ENCODE measurements around the gene PDE8B. TPM values are rescaled to one million over a fixed set of nuclear protein-coding genes. Genes with fewer than 3 reads are reported as not detected.

The PDE8B gene
- total RNA-seq, 1 donor from 2014 or later = 0.33 TPM

DNA sequence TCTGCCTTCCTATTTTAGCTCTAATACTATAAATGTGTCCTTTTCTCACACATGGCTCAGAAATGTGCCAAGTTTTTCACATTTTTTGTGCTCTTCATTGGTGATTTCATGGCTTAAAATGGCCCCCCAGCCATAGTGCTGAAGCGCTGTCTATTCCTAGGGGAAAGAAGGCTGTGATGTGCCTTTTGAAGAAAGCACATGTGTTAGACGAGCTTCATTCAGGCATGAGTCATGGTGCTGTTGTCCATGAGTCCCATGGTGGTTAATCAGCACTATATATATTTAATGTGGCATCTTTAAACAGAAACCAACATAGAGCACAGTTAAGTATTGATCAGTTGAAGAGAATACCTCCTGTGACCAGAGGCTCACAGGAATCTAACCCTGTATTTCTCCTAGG lies 55.8 kb downstream of the PDE8B start:
- no peaks in the 10 kb centered on the region for H3K36me3 ChIP-seq (ENCODE audit: control insufficient read depth, insufficient read depth, low read length)
- no peak for TF ChIP-seq CTCF (IDR thresholded peaks at IDR 0.05; ENCODE audit: insufficient read depth, low read length, poor library complexity, severe bottlenecking)
- no peak overlapping the region for H3K4me3 ChIP-seq (ENCODE audit: low read depth, low read length)
- no peak for DNase-seq (ENCODE audit: low read depth)
- no peaks in the 10 kb centered on the region for H3K27me3 ChIP-seq (ENCODE audit: control insufficient read depth, insufficient read depth, low read length)

GRCh38 chr5:77267496-77267895 lies 57.0 kb downstream of the PDE8B start:
- H3K27me3 ChIP-seq (ENCODE audit: control insufficient read depth, insufficient read depth, low read length) = no peaks in the 10 kb centered on the region
- no peak for DNase-seq (ENCODE audit: low read depth)
- no peak for TF ChIP-seq CTCF (IDR thresholded peaks at IDR 0.05; ENCODE audit: insufficient read depth, low read length, poor library complexity, severe bottlenecking)
- H3K4me3 ChIP-seq (ENCODE audit: low read depth, low read length) = no peak overlapping the region
- no peaks in the 10 kb centered on the region for H3K36me3 ChIP-seq (ENCODE audit: control insufficient read depth, insufficient read depth, low read length)

DNA sequence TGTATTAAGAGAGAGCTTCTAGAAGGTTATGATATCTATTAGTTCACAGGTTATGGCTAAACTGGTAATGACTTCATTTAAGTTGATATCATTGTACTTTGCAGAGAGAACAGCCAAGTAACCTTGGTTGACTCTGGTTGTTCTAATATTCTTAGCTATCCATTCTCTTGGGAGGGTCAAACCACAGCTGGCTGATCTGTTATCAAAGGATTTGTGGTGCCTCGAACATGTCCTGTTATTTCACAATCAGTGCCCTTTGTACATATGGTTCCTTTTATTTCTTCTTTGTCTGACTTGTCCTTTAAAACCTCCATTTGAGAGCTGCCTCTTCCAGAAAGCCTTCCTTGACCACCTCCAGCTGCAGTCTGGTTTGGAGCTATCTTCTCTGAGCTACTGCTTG lies 61.7 kb downstream of the PDE8B start:
- Histone ChIP-seq H3K36me3 (ENCODE audit: control insufficient read depth, insufficient read depth, low read length) (no peaks in the 10 kb centered on the region), H3K27me3 (ENCODE audit: control insufficient read depth, insufficient read depth, low read length) (no peaks in the 10 kb centered on the region), H3K4me3 (ENCODE audit: low read depth, low read length) (no peak overlapping the region)
- DNase-seq (ENCODE audit: low read depth) = no peak
- TF ChIP-seq CTCF (IDR thresholded peaks at IDR 0.05; ENCODE audit: insufficient read depth, low read length, poor library complexity, severe bottlenecking) = no peak

GRCh38 chr5:77277759-77278158 lies 67.3 kb downstream of the PDE8B start:
- H3K36me3 ChIP-seq (ENCODE audit: control insufficient read depth, insufficient read depth, low read length) = no peaks in the 10 kb centered on the region
- no peak for TF ChIP-seq CTCF (IDR thresholded peaks at IDR 0.05; ENCODE audit: insufficient read depth, low read length, poor library complexity, severe bottlenecking)
- no peak for DNase-seq (ENCODE audit: low read depth)
- no peak overlapping the region for H3K4me3 ChIP-seq (ENCODE audit: low read depth, low read length)
- no peaks in the 10 kb centered on the region for H3K27me3 ChIP-seq (ENCODE audit: control insufficient read depth, insufficient read depth, low read length)

DNA sequence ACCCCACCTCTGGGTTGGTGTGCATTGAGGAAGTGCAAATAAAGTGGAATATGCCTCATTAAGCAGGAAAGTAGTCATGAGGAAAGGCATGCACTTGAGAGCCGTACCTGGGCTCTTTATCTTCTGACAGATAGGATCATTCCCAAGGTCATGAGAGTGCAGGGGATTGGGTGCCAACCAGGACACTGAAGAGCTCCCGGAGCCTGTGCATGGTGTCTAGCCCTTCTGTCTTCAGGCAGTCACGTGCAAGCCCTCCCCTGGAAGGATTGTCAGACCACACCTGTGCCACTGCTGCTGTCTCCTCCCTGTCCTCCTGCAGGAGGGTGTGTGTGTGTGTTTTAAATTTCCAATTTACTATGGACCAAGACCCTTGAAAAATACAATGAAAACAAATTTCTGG lies 69.6 kb downstream of the PDE8B start:
- Histone ChIP-seq H3K4me3 (ENCODE audit: low read depth, low read length) (no peak overlapping the region), H3K27me3 (ENCODE audit: control insufficient read depth, insufficient read depth, low read length) (no peaks in the 10 kb centered on the region), H3K36me3 (ENCODE audit: control insufficient read depth, insufficient read depth, low read length) (no peaks in the 10 kb centered on the region)
- no peak for TF ChIP-seq CTCF (IDR thresholded peaks at IDR 0.05; ENCODE audit: insufficient read depth, low read length, poor library complexity, severe bottlenecking)
- DNase-seq (ENCODE audit: low read depth) = no peak

- no peak overlapping the region for H3K4me3 ChIP-seq (ENCODE audit: low read depth, low read length)
- DNase-seq (ENCODE audit: low read depth) = no peak
- no peak for TF ChIP-seq CTCF (IDR thresholded peaks at IDR 0.05; ENCODE audit: insufficient read depth, low read length, poor library complexity, severe bottlenecking)
- H3K27me3 ChIP-seq (ENCODE audit: control insufficient read depth, insufficient read depth, low read length) = no peaks in the 10 kb centered on the region
- no peaks in the 10 kb centered on the region for H3K36me3 ChIP-seq (ENCODE audit: control insufficient read depth, insufficient read depth, low read length)
Measured at GRCh38 chr5:77281969-77282336, 71.5 kb downstream of the PDE8B start.

Measured in kidney epithelial cell (primary cell).